Myocyte (in vitro differentiated cells): ENCODE results near the gene GSN. TPM values are rescaled to one million over a fixed set of nuclear protein-coding genes. Genes with fewer than 3 reads are reported as not detected.

Experiments
- DNase-seq: peaks from one replicate; pipeline ENCODE4 v3.0.0-alpha.2; 2012; ENCODE audit warnings: low read depth
- total RNA-seq: library from RNA; depleted of rRNA; stranded (reverse); fragments of >200 nt; gene quantifications from 2 replicates; pipeline ENCODE4 v1.2.3, GENCODE V29; 2014

The GSN gene
- total RNA-seq, 1 donor from 2014 or later, result 1,139 TPM

DNA sequence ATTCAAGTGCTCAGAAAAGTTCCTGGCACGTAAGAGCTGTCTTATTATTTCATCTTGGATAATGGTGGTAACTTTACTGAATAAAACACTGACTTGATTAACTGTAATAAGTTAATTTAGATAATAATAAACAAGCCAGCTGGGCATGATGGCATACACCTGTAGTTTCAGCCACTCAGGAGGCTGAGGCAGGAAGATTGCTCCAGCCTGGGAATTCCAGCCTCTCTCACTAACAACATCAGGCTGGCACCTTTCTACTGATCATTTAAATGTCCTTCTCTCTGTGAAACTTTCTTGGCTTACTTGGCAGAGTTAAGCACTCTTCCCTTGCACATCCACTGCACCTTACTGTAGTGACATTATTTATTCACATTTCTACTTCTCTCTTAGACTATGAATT, 82.1 kb downstream of the GSN start:
- no peak for DNase-seq

DNA sequence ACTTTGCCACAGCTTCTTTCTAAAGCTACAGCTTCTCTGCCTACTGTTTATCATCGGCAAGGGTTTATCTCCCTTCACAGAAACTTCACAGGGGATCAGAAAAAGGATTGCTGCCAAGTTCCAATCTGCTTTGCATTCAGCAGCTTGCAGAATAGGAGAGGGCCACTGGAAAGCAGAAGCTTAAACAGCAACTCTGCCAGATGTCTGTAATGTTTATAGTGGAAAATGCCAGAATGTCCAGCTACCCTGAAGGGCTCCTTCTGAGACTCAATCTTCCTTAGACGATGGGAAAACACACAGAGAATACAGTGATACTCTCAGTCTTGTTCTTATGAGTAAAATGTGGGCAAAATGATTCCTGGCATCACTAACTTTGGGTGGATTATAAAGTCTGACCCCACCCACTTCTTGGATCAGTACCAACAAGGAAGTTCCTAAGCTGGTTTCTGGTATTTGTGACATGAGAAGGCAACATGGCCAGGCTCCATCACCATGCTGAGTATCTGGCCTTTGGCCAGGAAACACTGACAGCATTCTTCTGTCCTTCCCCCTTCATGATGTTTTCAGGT, 83.1 kb downstream of the GSN start:
- peak; percentile 86 for DNase-seq

DNA sequence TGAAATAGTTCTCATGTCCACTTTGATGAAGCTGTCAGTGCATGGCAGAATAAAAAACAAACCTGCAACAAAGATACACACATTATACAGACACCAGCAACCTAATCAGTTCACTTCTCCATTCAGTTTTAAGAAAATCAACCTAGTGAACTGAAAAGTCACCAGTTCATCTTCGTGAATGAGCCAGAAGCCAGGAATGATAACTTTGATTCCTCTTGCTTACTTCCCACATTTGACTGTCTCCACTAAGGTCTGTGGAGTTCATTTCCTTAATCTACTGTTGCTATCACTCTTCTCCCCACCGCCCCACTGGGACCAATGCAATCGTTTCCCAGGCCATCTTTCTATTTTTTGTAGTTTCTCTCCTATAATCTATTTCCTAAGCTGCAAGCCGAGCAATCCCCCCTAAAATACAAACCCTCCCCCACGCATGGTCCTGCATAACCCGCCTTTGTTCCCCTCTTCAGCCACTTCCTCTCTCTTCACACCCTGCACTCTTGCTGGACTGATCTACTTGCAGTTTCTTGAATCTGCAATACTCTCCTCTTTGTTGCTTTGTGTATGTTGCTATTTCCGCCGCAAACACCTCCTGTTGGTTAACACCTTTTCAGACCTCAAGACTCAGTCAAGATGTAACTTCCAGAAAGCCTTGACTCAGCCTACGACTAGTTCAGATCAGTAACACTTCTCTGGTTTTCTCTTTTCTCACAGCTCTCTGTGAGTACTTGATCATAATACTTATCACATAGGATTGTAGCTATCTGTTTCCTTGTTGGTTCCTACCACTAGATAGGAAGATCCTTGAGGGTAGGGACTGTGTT, 85.5 kb downstream of the GSN start:
- no peak for DNase-seq

DNA sequence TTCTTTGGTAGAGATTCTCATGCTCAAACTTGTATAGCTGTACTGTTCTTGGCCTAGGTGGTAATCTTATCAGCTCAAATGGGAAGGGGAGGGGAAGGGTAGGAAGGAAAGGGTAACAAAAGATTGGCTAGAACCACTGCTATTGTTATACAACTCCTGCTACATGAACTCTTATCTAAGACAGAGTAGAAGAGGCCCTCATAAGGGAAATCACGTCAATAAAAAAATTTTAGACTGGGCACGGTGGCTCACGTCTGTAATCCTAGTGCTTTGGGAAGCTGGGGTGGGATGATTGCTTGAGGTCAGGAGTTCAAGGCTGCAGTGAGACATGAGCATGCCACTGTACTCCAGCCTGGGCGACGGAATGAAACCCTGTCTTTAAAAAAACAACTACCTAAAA, 86.2 kb downstream of the GSN start:
- DNase-seq, result no peak

DNA sequence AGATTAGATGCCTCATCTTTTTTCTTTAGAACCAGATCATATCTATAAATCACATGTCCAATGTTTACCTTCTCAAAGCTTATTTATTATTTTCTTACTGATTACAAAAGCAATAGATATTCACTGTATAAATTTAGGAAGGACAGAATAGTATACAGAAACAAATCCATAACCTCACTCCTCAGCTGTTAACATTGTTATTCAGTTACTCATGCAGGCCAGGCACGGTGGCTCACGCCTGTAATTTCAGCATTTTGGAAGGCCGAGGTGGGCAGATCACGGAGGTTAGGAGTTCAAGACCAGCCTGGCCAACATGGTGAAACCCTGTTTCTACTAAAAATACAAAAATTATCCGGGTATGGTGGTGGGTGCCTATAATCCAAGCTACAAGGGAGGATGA, 86.8 kb downstream of the GSN start:
- DNase-seq, result peak; percentile 33

DNA sequence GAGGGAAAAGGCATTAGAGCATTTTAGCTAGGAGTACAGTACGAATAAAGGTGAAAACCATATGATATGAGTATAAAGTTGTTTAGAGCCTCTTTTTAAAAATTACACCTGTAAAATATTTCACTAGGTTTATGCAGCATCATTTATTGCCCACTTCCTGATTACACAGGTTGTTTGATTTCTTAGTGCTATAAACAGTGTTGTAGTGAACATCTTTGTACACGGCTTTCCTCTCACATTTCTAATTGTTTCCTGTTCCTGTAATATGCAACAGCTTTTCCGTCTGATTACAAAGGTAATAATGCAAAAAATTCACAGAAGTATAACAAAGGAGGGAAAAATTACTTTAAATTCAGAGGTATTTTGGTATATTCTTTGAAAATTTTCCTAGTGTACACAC, 89.0 kb downstream of the GSN start:
- no peak for DNase-seq

DNA sequence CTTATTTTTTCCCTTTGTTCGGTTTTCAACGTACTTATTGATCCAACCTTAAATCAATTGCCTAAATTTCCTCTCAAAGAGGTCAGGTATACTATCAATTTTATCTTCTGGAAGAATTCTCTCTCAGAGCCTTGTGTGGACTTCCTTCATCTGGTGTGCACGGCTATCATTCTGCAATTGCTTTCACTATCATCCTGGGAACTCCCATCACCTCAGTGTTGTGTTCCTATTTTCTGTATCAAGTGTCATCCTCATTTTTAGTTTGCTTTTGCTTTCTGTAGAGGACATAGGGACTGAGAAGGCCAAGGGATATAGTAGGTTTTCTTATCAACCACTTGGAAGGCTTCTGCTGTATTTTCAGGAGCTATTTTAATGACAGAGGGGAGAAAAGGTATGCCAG, 90.8 kb downstream of the GSN start:
- DNase-seq, result no peak

DNA sequence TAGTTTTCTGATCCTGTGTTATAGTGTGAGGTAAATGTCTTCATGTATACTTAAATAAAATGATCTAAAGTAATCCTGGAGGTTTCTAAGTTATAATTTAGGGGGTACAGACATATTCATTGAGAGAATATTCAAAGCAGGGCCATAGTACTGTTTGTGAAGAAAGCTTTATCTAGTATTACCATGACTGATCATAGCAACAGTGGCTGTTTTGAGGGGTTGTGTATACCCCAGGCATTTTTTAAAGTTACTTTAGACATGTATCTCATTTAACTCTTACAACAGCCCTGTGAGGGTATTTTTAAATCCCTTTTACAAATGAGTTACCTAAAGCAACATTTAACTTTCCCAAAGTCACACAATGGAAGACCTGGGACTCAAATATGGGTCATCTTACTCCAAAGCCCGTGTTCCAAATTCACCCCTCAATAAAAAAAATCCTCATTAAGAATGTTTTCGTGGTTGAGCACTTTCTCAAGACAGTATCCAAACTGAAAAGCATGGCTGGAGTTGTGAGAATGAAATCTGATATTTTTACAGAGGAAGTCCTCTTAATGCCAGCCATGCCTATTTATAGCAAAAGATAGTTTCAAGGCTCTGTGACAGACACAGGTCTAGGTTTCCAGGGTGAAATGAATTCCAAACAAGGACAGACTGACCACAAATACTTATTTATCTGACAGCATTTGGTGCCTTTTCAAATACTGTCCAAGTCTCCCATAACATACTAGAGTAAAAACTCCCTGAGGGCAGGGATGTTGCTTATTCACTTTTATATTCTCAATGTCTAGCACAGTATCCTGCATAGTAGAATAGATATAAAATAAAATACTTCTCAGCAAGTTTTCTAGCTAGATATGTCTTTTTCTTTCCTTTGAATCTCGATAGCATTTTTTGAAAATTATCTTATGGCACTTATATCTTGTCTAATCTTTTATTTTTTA, 91.7 kb downstream of the GSN start:
- peak; percentile 82 for DNase-seq

DNA sequence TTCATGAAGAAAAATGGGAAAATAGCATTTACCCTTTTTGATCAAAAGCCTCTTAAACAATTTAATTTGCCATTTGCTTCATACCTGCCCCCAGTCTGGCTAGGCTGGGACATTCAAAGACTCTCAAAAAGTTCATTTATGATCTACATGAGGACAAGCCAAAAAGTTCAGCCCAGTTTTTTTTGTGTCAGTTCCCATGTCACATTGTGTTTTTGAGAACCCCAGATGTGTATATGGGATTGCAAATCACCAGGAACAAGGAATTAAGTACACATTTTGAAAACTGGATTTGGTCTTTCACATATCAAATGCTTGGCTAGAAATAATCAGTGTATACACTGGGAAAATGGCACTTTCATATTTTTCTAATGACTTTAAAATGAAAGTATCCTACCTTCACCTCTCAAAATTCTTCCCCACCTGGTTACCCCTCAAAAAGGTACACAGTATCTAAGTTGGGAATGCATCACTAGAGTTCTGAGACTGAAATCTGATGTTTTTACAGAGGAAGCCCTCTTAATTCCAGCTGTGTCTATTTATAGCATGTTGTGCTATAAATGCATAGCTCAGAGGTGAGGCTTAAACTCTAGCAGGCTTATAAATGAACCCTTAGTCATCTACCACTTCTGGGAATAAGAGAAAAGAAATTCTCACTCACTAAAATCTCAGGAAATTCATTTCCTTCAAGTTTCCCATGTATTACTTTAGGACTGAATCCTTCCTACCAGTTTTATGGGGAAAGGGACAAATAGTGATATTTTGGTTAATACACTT, 92.8 kb downstream of the GSN start:
- peak; percentile 67 for DNase-seq

DNA sequence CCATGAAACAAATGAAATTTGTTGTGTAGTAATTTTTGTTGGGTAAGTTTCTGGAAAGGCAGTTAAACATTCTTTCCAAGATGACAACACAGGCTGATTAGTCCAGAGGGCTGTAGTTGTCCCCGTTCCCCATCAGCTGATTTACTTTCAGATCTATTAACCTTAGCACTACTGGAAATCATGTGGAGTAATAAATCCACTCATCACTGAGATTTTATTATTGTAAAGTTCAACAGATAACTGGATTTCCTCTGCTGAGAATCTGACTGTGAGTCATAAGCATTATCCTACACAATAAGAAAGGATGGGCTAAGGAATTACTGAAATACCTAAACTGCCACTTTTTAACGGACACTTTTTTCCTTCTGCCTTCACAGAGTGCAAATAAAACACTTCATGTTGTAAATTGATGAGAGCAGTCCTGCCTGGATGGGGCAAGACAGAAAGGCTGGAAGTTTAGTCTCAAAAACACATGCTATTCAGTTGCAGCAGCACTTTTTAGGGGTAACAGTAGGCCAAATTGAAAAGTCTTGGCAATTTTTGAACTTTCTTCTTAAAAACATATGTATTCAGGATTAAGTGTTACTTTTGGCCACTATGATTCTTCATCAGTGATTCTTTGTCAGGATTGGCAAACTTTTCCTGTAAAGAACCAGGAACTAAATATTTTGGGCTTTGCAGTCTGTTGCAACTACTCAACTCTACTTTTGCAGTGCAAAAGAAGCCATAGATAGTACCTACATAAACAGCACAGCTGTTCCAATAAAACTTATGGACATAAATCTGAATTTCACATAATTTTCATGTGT, 95.1 kb downstream of the GSN start:
- peak; percentile 20 for DNase-seq

DNA sequence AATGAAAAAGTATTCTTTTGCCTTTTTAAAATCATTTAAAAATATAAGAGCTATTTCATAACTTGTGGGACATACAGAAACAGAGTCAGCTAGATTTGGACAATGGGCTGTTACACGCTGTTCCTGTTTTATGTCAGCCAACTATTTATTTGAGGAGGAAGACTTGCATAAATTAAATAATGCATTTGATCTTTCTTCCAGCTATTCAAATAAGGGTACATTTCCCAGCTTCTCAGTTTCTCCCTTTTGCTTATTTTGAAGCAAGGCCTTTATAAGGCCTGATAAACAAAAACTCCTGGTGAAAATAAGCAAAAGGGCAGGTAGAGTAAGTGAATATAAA, 95.6 kb downstream of the GSN start:
- DNase-seq, result no peak

DNA sequence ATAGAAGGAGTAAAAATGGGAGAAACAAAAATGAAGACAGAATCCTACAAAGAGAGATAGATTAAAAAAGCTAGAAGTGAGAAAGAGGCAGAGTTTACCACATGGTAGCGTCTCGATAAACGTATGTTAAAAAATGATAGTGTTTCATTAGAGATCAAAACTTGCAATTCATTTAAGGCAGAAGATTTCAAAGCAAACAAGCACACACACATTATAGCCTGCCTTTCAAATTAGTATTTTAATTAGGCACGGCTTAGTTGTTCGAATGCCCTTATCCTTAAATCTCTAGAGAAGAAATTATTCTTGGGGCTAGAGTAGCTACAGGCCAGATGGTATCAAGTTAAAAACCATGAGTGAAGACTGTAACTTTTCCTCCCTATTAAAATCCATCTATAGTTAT, 96.1 kb downstream of the GSN start:
- no peak for DNase-seq

DNA sequence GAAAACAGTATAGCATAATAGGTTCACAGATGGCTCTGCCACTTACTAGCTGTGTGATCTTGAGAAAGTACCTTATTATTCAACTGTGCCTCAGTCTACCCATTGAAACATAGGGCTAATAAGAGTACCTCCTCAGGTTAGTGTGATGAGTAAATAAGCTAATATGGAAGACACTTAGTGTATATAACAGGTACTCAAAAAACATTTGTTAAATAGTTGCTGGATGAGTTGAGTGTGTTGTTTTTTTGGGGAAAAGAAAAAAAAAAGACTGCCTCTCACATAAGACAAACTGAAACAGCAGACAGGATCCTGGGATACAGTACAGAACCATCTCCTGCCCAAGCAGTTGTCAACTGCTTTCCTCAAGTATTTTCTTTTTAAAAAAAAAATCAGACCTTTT, 96.9 kb downstream of the GSN start:
- DNase-seq, result no peak

DNA sequence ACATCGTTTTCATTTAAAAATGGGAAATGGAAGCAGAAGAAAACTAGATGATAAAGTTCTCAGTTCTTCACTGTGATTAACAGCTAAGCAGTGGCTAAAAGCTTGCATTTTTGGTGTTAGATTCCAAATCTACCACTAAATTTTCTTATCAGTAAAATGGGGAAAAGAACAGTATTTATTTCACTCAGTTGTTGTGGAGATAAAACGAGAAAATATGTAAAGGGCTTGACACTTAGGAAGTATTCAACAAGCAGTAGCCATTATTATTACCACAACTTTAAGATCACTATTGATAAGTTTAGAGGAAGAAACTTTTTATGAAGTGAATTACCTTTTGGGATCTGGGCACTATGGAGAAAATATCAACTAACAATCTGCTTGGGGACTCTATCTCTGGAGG, 97.6 kb downstream of the GSN start:
- DNase-seq, result no peak

DNA sequence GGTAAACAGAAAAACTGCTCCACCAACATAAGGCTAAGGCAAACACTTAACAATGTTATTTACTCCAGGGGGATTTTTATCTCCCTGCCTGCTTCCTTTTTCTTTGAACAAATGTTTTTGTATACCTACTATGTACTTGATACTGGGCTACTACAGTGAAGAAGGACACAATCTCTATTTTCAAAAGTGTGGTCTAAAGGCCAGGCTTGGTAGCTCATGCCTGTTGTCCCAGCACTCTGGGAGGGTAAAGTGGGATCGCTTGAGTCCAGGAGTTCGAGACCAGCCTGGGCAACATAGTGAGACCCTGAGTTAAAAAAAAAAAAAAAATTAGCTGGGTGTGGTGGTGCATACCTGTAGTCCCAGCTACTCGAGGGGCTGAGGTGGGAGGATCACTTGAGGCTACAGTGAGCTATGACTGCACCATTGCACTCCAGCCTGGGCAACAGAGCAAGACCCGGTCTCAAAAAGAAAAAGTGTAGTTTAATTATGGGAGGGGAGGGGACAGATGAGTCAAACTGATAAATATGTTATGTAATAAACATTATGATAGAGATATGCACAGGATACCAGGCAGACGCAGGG, 98.7 kb downstream of the GSN start:
- DNase-seq, result no peak

DNA sequence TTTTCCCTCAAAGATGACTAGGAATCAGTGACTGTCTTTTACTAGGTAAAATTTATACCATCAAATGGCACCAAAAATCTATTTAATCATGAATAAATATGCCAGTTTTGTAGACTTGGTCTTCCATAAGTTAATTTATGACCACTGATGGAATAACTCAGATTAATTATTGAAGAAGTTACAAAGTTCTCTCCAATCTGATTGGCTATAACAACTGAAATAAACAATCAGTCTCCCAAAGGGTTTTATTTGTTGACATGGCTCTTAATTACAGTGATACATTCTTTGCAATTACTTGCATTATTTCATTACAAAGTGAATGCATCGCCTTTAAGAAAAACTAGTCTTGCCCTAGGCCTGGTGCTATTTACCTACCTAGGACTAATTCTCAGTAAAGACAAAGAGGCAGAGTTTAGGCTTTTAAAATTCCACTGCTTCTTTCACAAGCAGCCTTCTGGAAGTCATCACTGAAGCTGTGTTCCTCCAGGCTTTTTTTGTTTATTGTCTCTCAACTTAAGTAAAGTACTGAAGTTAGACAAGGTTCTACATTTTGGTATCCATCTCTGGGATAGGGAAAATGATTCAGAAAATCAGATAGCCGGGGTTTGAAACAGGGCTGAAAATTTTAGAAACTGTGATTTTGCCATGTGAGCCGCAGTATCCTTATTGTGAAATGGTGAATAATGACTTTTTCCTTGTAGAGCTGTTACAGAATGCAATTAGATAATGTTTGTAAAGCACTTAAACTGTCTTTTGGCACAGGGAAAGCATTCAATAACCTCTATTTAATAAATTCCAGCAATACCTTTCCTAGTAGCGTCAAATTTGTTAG, 99.6 kb downstream of the GSN start:
- DNase-seq, result no peak

DNA sequence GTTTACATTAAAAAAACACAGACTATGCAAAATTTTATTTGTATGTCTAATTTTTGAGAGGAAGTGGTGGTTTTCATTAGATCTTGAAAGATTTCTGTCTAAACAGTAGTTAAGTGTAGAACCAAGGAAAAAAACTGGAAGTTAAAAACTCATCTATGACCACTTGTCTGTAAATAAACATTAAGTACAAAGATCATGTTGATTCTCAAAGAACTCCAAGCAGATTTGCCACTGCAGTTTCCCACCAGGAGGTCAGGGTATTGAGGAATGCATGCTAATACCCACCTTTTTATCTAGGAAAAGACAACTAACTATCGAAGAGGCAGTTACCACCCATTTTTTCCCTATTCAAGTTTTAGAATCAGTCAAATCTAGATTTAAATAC, 100.2 kb downstream of the GSN start:
- DNase-seq, result no peak

DNA sequence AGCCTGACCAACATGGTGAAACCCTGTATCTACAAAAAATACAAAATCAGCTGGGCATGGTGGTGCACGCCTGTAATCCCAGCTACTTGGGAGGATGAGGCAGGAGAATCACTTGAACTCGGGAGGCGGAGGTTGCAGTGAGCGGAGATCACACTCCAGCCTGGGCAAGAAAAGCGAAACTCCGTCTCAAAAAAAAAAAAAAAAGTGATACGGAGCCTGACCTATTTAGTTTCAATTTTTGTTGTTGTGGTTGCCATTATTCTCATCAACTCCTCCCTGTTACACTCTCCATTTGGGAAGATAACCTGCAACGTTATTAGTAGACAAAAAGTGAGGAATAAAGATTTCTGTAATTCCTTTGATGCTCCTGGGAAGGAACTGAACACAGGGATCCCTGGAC, 100.8 kb downstream of the GSN start:
- no peak for DNase-seq

DNA sequence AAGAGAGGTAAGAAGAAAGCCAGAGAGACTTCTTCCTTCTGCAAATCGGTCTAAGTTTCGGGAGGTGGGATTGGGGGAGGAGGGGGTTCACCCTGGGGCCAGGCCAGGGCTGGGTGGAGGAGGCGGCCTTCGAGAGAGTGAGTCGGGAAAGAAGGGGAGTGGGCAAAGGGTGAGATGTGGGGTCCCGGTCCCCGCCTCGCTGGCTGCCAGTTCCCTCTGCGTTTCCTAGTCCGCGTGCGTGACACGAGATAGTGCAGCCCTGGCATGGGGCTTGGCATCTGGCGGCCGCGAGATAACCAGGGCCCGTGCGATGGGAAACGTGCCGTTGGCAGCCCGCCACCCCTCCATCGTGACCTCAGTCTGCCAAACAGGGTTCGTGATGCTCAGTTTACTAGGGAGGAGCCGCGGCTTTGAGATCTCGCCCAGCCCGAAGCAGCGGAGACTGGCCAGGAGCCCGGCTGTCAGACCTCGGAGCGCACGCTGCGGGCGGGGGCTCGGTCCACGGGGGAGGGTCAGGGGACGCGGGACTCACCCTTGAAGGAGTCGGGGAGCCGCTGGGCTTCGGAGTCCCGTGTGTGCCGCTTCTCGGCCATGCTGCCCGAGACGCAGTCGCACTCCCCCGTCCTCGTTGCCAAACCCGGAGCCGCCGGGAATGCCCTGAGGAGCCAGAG, 101.8 kb downstream of the GSN start, which contains the start of gene STOM:
Gene STOM, minus strand, starts transcription at position 656 of the 671 bp plus-strand sequence. Its CDS starts 63 bp downstream, at position 593.
- peak; percentile 95 for DNase-seq
